Lung (tissue), 12 donors: ENCODE data around the gene KDM4E. TPM values are rescaled to one million over a fixed set of nuclear protein-coding genes. Genes with fewer than 3 reads are reported as not detected.

ENCODE experiments used
- ATAC-seq: fragments of 200-7000 bp; cut with Tn5 transposase; one replicate; pipeline ENCODE4 v1.9.1; 2020; ENCODE audit warnings: moderate number of reproducible peaks; ENCODE audit not compliant: insufficient read depth, low FRiP score
- DNase-seq, 3 donors: peaks; one replicate each; pipeline ENCODE4 v3.0.0-alpha.2; 2013 to 2017
- H3K27ac ChIP-seq, 2 donors: one replicate each; pipeline ENCODE4 v1.5.1; 2013; ENCODE audit warnings: mild to moderate bottlenecking in 2 of 2, moderate library complexity in 2 of 2, control low read depth in 1 of 2, inconsistent platforms in 1 of 2, low read depth in 1 of 2, low read length in 1 of 2
- H3K27me3 ChIP-seq, 3 donors: one replicate each; pipeline ENCODE4 v1.5.1; 2013; ENCODE audit warnings: low read length in 2 of 3; ENCODE audit not compliant: control insufficient read depth in 3 of 3, insufficient read depth in 3 of 3
- H3K36me3 ChIP-seq, 4 donors: one replicate each; pipeline ENCODE4 v1.5.1; 2013; ENCODE audit warnings: low read length in 4 of 4, mild to moderate bottlenecking in 1 of 4, moderate library complexity in 1 of 4; ENCODE audit not compliant: control insufficient read depth in 4 of 4, insufficient read depth in 4 of 4
- H3K4me1 ChIP-seq, 5 donors: one replicate each; pipeline ENCODE4 v1.5.1; 2013; ENCODE audit warnings: low read length in 5 of 5, mild to moderate bottlenecking in 2 of 5, moderate library complexity in 1 of 5; ENCODE audit not compliant: control insufficient read depth in 5 of 5, insufficient read depth in 5 of 5
- H3K4me3 ChIP-seq: one replicate; pipeline ENCODE4 v1.5.1; 2013; ENCODE audit warnings: mild to moderate bottlenecking, control low read depth, moderate library complexity
- H3K9ac ChIP-seq, 2 donors: one replicate each; pipeline ENCODE4 v1.5.1; 2013; ENCODE audit warnings: low read length in 2 of 2, control low read depth in 1 of 2; ENCODE audit not compliant: insufficient read depth in 1 of 2
- H3K9me3 ChIP-seq, 4 donors: one replicate each; pipeline ENCODE4 v1.5.1; 2013; ENCODE audit warnings: low read length in 3 of 4, mild to moderate bottlenecking in 1 of 4, moderate library complexity in 1 of 4; ENCODE audit not compliant: control insufficient read depth in 4 of 4, insufficient read depth in 3 of 4
- CTCF ChIP-seq: IDR thresholded peaks from 2 replicates; pipeline ENCODE4 v1.5.1; 2012; ENCODE audit warnings: mild to moderate bottlenecking; ENCODE audit errors: control extremely low read depth, extremely low read depth
- WGBS, 2 donors: extraction: QIAGEN DNeasy Blood & Tissue Kit; methylation state at CpG; one replicate each; pipeline ENCODE4 v1.1.7; 2013; 5-methylcytosine and 5-hydroxymethylcytosine counted together
- polyA plus RNA-seq, 2 donors: library from polyadenylated mRNA; stranded (reverse); fragments of 200-250 nt; gene quantifications; one replicate each; pipeline ENCODE4 v1.2.1, GENCODE V29; 2013
- total RNA-seq, 2 donors: library from RNA; depleted of rRNA in 1 of 2; stranded (reverse); fragments of >200 nt in 1 of 2; gene quantifications; one replicate each; pipeline ENCODE4 v1.2.1, GENCODE V29; 2014 to 2021
- donor health status: control.
- donor health status: control.
- donor health status: Bipolar disorder and iron deficiency.
- donor health status: healthy.
- donor health status: DM: yes; HTN: yes; CAD: no.

Gene KDM4E
- total and polyA plus RNA-seq, 4 donors = not detected

- 95 to 98% methylated on average over 2 of the region's 2 CpGs for WGBS, 2 donors
- Histone ChIP-seq H3K9me3 (no peaks in the 10 kb centered on the region), H3K27ac (no peak overlapping the region), H3K27me3 (no peaks in the 10 kb centered on the region), H3K4me3 (no peak overlapping the region), H3K36me3 (no peaks in the 10 kb centered on the region), H3K4me1 (no peaks in the 10 kb centered on the region), H3K9ac (no peak overlapping the region)
- ATAC-seq = no peak
- TF ChIP-seq CTCF = no peak
- no peak for DNase-seq
Observed at GRCh38 chr11:95054356-95054755, 29.3 kb downstream of the KDM4E start.

GRCh38 chr11:95055283-95055897 is 30.3 kb downstream of the KDM4E start:
- Histone ChIP-seq H3K4me1 (peaks cover 0 to 1% (median 0%) of the 10 kb centered on the region in 5 donors), H3K27me3 (no peaks in the 10 kb centered on the region), H3K27ac (no peak overlapping the region), H3K36me3 (no peaks in the 10 kb centered on the region), H3K9ac (no peak overlapping the region), H3K9me3 (no peaks in the 10 kb centered on the region), H3K4me3 (no peak overlapping the region)
- WGBS, 2 donors = 47 to 48% methylated on average over 2 of the region's 2 CpGs
- TF ChIP-seq CTCF = no peak
- DNase-seq (no peak), ATAC-seq (no peak)

GRCh38 chr11:95057959-95058358 is 32.9 kb downstream of the KDM4E start:
- WGBS, 2 donors = 95 to 96% methylated on average over 8 of the region's 8 CpGs
- ATAC-seq (no peak), DNase-seq (no peak)
- Histone ChIP-seq H3K9ac (no peak overlapping the region), H3K36me3 (no peaks in the 10 kb centered on the region), H3K9me3 (no peaks in the 10 kb centered on the region), H3K27ac (no peak overlapping the region), H3K4me1 (peaks cover 0 to 3% (median 0%) of the 10 kb centered on the region in 5 donors), H3K27me3 (peaks cover 0 to 2% (median 0%) of the 10 kb centered on the region in 3 donors), H3K4me3 (no peak overlapping the region)
- no peak for TF ChIP-seq CTCF

GRCh38 chr11:95058621-95059020 is 33.6 kb downstream of the KDM4E start:
- H3K4me3 ChIP-seq = no peak overlapping the region
- WGBS, 2 donors = 82 to 85% methylated on average over 1 of the region's 1 CpG

More at GRCh38 chr11:95058621-95059020, 33.6 kb downstream of the KDM4E start:
- ATAC-seq (no peak), DNase-seq (no peak)
- H3K9me3 ChIP-seq = no peaks in the 10 kb centered on the region
- no peaks in the 10 kb centered on the region for H3K36me3 ChIP-seq
- peaks cover 0 to 3% (median 0%) of the 10 kb centered on the region in 5 donors for H3K4me1 ChIP-seq
- no peak overlapping the region for H3K27ac ChIP-seq
- H3K27me3 ChIP-seq = peaks cover 0 to 2% (median 0%) of the 10 kb centered on the region in 3 donors
- no peak for TF ChIP-seq CTCF
- H3K9ac ChIP-seq = no peak overlapping the region
